ENCODE measurements around the gene ERICH6. TPM values are rescaled to one million over a fixed set of nuclear protein-coding genes. Genes with fewer than 3 reads are reported as not detected.

The ERICH6 gene
- total RNA-seq, 1 experiment from 2014 or later = not detected

GRCh38 chr3:150744919-150745211 lies 41.1 kb upstream of the ERICH6 start:
- H3K4me3 Mint-ChIP-seq (ENCODE audit: unreplicated experiment) = no peak overlapping the region

DNA sequence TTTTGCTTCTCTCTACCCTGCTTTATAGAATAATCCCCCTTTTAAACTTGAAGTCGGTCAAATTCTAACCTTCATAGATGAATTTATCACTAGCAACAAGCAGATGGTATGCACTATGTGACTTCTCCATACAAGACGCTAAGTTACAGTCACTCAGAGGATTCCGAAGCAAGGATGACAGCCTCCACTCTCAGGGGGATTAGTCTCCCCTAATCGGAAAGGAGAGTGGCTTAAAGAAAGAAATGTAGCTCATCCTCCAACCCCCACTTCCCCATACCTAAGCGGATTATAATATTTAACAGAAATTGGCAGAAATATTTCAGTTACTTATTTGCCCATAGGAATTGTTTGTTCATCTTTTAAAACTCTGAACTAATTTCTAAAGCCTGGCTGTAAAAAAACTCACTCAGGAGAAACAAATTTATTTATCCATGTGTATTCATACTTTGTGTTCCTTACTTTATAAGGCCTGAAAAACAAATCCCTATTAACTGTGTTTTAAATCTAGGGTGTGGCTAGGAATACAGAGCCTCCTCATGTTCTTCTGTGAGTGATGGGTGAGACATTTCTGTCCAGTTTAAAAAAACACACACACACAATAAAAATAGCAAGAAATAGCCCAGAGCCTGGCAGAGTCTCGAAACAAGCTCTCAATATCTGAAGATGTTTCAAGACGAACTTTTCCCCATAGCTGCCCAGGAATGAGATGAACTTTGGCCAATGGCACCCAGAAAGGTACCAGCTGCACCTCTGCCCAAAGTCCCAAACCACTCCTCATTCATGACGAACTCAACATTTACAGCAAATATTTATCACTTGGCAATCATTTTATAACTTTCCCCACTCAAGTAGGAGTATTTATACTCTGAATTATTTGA lies 40.6 kb upstream of the ERICH6 start:
- peaks cover 26% of the 10 kb centered on the region for H3K36me3 Mint-ChIP-seq (ENCODE audit: insufficient read depth, unreplicated experiment)
- peak overlapping the region; percentile 59 for H3K27ac Mint-ChIP-seq (ENCODE audit: low read depth, unreplicated experiment)
- TF ChIP-seq, protein P1, sequence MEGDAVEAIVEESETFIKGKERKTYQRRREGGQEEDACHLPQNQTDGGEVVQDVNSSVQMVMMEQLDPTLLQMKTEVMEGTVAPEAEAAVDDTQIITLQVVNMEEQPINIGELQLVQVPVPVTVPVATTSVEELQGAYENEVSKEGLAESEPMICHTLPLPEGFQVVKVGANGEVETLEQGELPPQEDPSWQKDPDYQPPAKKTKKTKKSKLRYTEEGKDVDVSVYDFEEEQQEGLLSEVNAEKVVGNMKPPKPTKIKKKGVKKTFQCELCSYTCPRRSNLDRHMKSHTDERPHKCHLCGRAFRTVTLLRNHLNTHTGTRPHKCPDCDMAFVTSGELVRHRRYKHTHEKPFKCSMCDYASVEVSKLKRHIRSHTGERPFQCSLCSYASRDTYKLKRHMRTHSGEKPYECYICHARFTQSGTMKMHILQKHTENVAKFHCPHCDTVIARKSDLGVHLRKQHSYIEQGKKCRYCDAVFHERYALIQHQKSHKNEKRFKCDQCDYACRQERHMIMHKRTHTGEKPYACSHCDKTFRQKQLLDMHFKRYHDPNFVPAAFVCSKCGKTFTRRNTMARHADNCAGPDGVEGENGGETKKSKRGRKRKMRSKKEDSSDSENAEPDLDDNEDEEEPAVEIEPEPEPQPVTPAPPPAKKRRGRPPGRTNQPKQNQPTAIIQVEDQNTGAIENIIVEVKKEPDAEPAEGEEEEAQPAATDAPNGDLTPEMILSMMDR (IDR thresholded peaks at IDR 0.05; ENCODE audit: unreplicated experiment) = no peak
- H3K9me3 Mint-ChIP-seq (ENCODE audit: unreplicated experiment) = no peaks in the 10 kb centered on the region
- no peaks in the 10 kb centered on the region for H3K27me3 Mint-ChIP-seq (ENCODE audit: insufficient read depth, unreplicated experiment)
- H3K4me1 Mint-ChIP-seq (ENCODE audit: insufficient read depth, unreplicated experiment) = peaks cover 31% of the 10 kb centered on the region
- DNase-seq (ENCODE audit: unreplicated experiment) = no peak
- ChIA-PET POLR2A (interaction anchor here (1.2 to 1.7 kb wide), 2 partner anchors 16 to 18 kb away, joined by 5 read pairs; partner anchors contain the start of gene SIAH2), CTCF (interaction anchor here (1.0 kb wide), 2 partner anchors 17 to 121 kb away, joined by 3 to 6 read pairs; no protein-coding TSS in a partner anchor)
- BruUV-seq (replicated peaks) = no TSS peak
- intact Hi-C loops (cut with micrococcal nuclease) = no loop called here
- H3K4me3 Mint-ChIP-seq (ENCODE audit: unreplicated experiment) = no peak overlapping the region

More at GRCh38 chr3:150744919-150745211, 41.1 kb upstream of the ERICH6 start:
- H3K27ac Mint-ChIP-seq (ENCODE audit: low read depth, unreplicated experiment) = peak overlapping the region; percentile 59
- H3K27me3 Mint-ChIP-seq (ENCODE audit: insufficient read depth, unreplicated experiment) = no peaks in the 10 kb centered on the region
- TF ChIP-seq, protein P1 (IDR thresholded peaks at IDR 0.05; ENCODE audit: unreplicated experiment) = no peak
- no peaks in the 10 kb centered on the region for H3K9me3 Mint-ChIP-seq (ENCODE audit: unreplicated experiment)
- BruUV-seq (replicated peaks) = no TSS peak
- peaks cover 31% of the 10 kb centered on the region for H3K4me1 Mint-ChIP-seq (ENCODE audit: insufficient read depth, unreplicated experiment)
- ChIA-PET POLR2A (no interaction called here), CTCF (no interaction called here)
- peaks cover 26% of the 10 kb centered on the region for H3K36me3 Mint-ChIP-seq (ENCODE audit: insufficient read depth, unreplicated experiment)
- DNase-seq (ENCODE audit: unreplicated experiment) = no peak
- intact Hi-C loops (cut with micrococcal nuclease) = no loop called here

DNA sequence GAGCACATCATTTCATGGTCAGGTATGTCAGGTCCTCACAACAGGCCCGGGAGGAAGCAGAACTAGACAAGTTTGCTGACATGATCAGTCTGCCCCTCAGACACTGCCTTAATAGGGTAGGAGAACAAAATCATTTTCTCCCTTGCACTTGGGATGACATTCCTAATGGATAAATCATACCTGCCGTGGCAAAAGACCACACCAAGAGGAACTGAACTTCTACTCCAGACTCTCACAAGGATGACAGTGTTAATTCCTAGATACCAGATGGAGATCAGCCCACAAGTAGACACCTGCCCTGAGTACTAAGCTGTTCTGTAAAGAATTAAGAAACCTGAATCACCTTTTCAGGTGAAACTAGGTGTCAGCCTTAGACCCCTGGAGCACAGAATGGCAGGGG lies 39.8 kb upstream of the ERICH6 start:
- intact Hi-C loops (cut with micrococcal nuclease) = no loop called here
- H3K4me1 Mint-ChIP-seq (ENCODE audit: insufficient read depth, unreplicated experiment) = peaks cover 27% of the 10 kb centered on the region
- H3K9me3 Mint-ChIP-seq (ENCODE audit: unreplicated experiment) = no peaks in the 10 kb centered on the region
- no peaks in the 10 kb centered on the region for H3K27me3 Mint-ChIP-seq (ENCODE audit: insufficient read depth, unreplicated experiment)
- CTCF ChIA-PET = interaction anchor here (0.6 to 1.0 kb wide), 3 partner anchors 16 to 121 kb away, joined by 3 to 6 read pairs (median 4); no protein-coding TSS in a partner anchor
- POLR2A ChIA-PET = interaction anchor here (0.9 to 1.7 kb wide), 4 partner anchors 15 to 19 kb away, joined by 3 to 5 read pairs (median 4); partner anchors contain the start of gene SIAH2
- H3K27ac Mint-ChIP-seq (ENCODE audit: low read depth, unreplicated experiment) = peak overlapping the region; percentile 59
- H3K36me3 Mint-ChIP-seq (ENCODE audit: insufficient read depth, unreplicated experiment) = peaks cover 26% of the 10 kb centered on the region
- no peak for DNase-seq (ENCODE audit: unreplicated experiment)
- BruUV-seq (replicated peaks) = no TSS peak
- no peak overlapping the region for H3K4me3 Mint-ChIP-seq (ENCODE audit: unreplicated experiment)
- TF ChIP-seq, protein P1 (IDR thresholded peaks at IDR 0.05; ENCODE audit: unreplicated experiment) = no peak

- no peak for DNase-seq (ENCODE audit: unreplicated experiment)
- ChIA-PET POLR2A (interaction anchor here (0.6 to 1.1 kb wide), 3 partner anchors 17 to 19 kb away, joined by 3 to 4 read pairs (median 3); no protein-coding TSS in a partner anchor), CTCF (interaction anchor here (0.5 kb wide), 1 partner anchor 198 kb away, joined by 3 read pairs; no protein-coding TSS in a partner anchor)
- H3K4me1 Mint-ChIP-seq (ENCODE audit: insufficient read depth, unreplicated experiment) = peaks cover 36% of the 10 kb centered on the region
- no TSS peak for BruUV-seq (replicated peaks)
- peaks cover 26% of the 10 kb centered on the region for H3K36me3 Mint-ChIP-seq (ENCODE audit: insufficient read depth, unreplicated experiment)
- no peak overlapping the region for H3K4me3 Mint-ChIP-seq (ENCODE audit: unreplicated experiment)
- H3K9me3 Mint-ChIP-seq (ENCODE audit: unreplicated experiment) = no peaks in the 10 kb centered on the region
- intact Hi-C loops (cut with micrococcal nuclease) = no loop called here
- H3K27ac Mint-ChIP-seq (ENCODE audit: low read depth, unreplicated experiment) = no peak overlapping the region
- H3K27me3 Mint-ChIP-seq (ENCODE audit: insufficient read depth, unreplicated experiment) = no peaks in the 10 kb centered on the region
- TF ChIP-seq, protein P1 (IDR thresholded peaks at IDR 0.05; ENCODE audit: unreplicated experiment) = no peak
Observed at GRCh38 chr3:150742679-150743078, 39.0 kb upstream of the ERICH6 start.

All from MCF 10A (cell line).